ENCODE measurements around the gene UBAP1L.
"Not testable (repeated sequence)": the region's sequence is repeated elsewhere in the genome, so short reads cannot be mapped to it uniquely, and the experiment has no call there.

Gene UBAP1L

GRCh38 chr15:65115086-65115485 lies at the start of gene UBAP1L:
Gene UBAP1L (minus strand): TSS chr15:65115200. CDS start chr15:65106215, 8,985 bp downstream.
- no peak within 1 kb of the TSS for H3K9ac ChIP-seq (ENCODE audit: low read depth, low read length)
- no peaks in the 10 kb centered on the region for H3K9me3 ChIP-seq (ENCODE audit: control insufficient read depth, insufficient read depth, low read length)
- peaks cover 15% of the 10 kb centered on the region; the same call in 1 of the 2 replicates for H3K36me3 ChIP-seq (ENCODE audit: insufficient read depth, low read length)
- H3K4me1 ChIP-seq (ENCODE audit: insufficient read depth, low read length) = no peaks in the 10 kb centered on the region

GRCh38 chr15:65164139-65164538 lies 49.1 kb upstream of the UBAP1L start:
- H3K4me1 ChIP-seq (ENCODE audit: insufficient read depth, low read length) = no peaks in the 10 kb centered on the region
- H3K36me3 ChIP-seq (ENCODE audit: insufficient read depth, low read length) = no peaks in the 10 kb centered on the region; the same call in 1 of the 2 replicates
- H3K9ac ChIP-seq (ENCODE audit: low read depth, low read length) = no peak overlapping the region
- H3K9me3 ChIP-seq (ENCODE audit: control insufficient read depth, insufficient read depth, low read length) = no peaks in the 10 kb centered on the region

- H3K36me3 ChIP-seq (ENCODE audit: insufficient read depth, low read length) = no peaks in the 10 kb centered on the region; the same call in 1 of the 2 replicates
- H3K4me1 ChIP-seq (ENCODE audit: insufficient read depth, low read length) = no peaks in the 10 kb centered on the region
- H3K9me3 ChIP-seq (ENCODE audit: control insufficient read depth, insufficient read depth, low read length) = no peaks in the 10 kb centered on the region
- H3K9ac ChIP-seq (ENCODE audit: low read depth, low read length) = no peak overlapping the region
Observed at GRCh38 chr15:65163041-65163440, 48.0 kb upstream of the UBAP1L start.

GRCh38 chr15:65156692-65157091 lies 41.7 kb upstream of the UBAP1L start:
- Histone ChIP-seq H3K36me3 (ENCODE audit: insufficient read depth, low read length) (peaks cover 8% of the 10 kb centered on the region), H3K9ac (ENCODE audit: low read depth, low read length) (no peak overlapping the region), H3K4me1 (ENCODE audit: insufficient read depth, low read length) (no peaks in the 10 kb centered on the region), H3K9me3 (ENCODE audit: control insufficient read depth, insufficient read depth, low read length) (no peaks in the 10 kb centered on the region)

- Histone ChIP-seq H3K36me3 (ENCODE audit: insufficient read depth, low read length) (peaks cover 8% of the 10 kb centered on the region), H3K9me3 (ENCODE audit: control insufficient read depth, insufficient read depth, low read length) (no peaks in the 10 kb centered on the region), H3K9ac (ENCODE audit: low read depth, low read length) (no peak overlapping the region), H3K4me1 (ENCODE audit: insufficient read depth, low read length) (no peaks in the 10 kb centered on the region)
Observed at GRCh38 chr15:65154720-65155119, 39.7 kb upstream of the UBAP1L start.

GRCh38 chr15:65147902-65148301 lies 32.9 kb upstream of the UBAP1L start:
- Histone ChIP-seq H3K9me3 (ENCODE audit: control insufficient read depth, insufficient read depth, low read length) (no peaks in the 10 kb centered on the region), H3K36me3 (ENCODE audit: insufficient read depth, low read length) (no peaks in the 10 kb centered on the region; the same call in 1 of the 2 replicates), H3K4me1 (ENCODE audit: insufficient read depth, low read length) (no peaks in the 10 kb centered on the region), H3K9ac (ENCODE audit: low read depth, low read length) (no peak overlapping the region)

- Histone ChIP-seq H3K4me1 (ENCODE audit: insufficient read depth, low read length) (no peaks in the 10 kb centered on the region), H3K9me3 (ENCODE audit: control insufficient read depth, insufficient read depth, low read length) (no peaks in the 10 kb centered on the region), H3K36me3 (ENCODE audit: insufficient read depth, low read length) (no peaks in the 10 kb centered on the region; the same call in 1 of the 2 replicates), H3K9ac (ENCODE audit: low read depth, low read length) (no peak overlapping the region)
Observed at GRCh38 chr15:65146438-65146837, 31.4 kb upstream of the UBAP1L start.

- H3K36me3 ChIP-seq (ENCODE audit: insufficient read depth, low read length); H3K4me1 ChIP-seq (ENCODE audit: insufficient read depth, low read length); H3K9ac ChIP-seq (ENCODE audit: low read depth, low read length): not testable (repeated sequence)
- H3K9me3 ChIP-seq (ENCODE audit: control insufficient read depth, insufficient read depth, low read length) = peaks cover 14% of the 10 kb centered on the region
Observed at GRCh38 chr15:65138631-65139030, 23.6 kb upstream of the UBAP1L start.

GRCh38 chr15:65137893-65138292 lies 22.9 kb upstream of the UBAP1L start:
- H3K36me3 ChIP-seq (ENCODE audit: insufficient read depth, low read length); H3K9ac ChIP-seq (ENCODE audit: low read depth, low read length); H3K4me1 ChIP-seq (ENCODE audit: insufficient read depth, low read length): not testable (repeated sequence)
- peaks cover 14% of the 10 kb centered on the region for H3K9me3 ChIP-seq (ENCODE audit: control insufficient read depth, insufficient read depth, low read length)

GRCh38 chr15:65137089-65137488 lies 22.1 kb upstream of the UBAP1L start:
- peaks cover 14% of the 10 kb centered on the region for H3K9me3 ChIP-seq (ENCODE audit: control insufficient read depth, insufficient read depth, low read length)
- H3K9ac ChIP-seq (ENCODE audit: low read depth, low read length); H3K36me3 ChIP-seq (ENCODE audit: insufficient read depth, low read length); H3K4me1 ChIP-seq (ENCODE audit: insufficient read depth, low read length): not testable (repeated sequence)

- Histone ChIP-seq H3K36me3 (ENCODE audit: insufficient read depth, low read length) (no peaks in the 10 kb centered on the region; the same call in 1 of the 2 replicates), H3K4me1 (ENCODE audit: insufficient read depth, low read length) (no peaks in the 10 kb centered on the region), H3K9ac (ENCODE audit: low read depth, low read length) (no peak overlapping the region), H3K9me3 (ENCODE audit: control insufficient read depth, insufficient read depth, low read length) (peaks cover 14% of the 10 kb centered on the region)
Observed at GRCh38 chr15:65134538-65134937, 19.5 kb upstream of the UBAP1L start.

- H3K9ac ChIP-seq (ENCODE audit: low read depth, low read length) = peak within 1 kb of the TSS; percentile 97
- peaks cover 3% of the 10 kb centered on the region for H3K36me3 ChIP-seq (ENCODE audit: insufficient read depth, low read length)
- peaks cover 10% of the 10 kb centered on the region for H3K9me3 ChIP-seq (ENCODE audit: control insufficient read depth, insufficient read depth, low read length)
- H3K4me1 ChIP-seq (ENCODE audit: insufficient read depth, low read length) = no peaks in the 10 kb centered on the region
Observed at GRCh38 chr15:65133548-65134200, 18.7 kb upstream of the UBAP1L start, which contains the start of gene PDCD7. Gene PDCD7 (minus strand): TSS chr15:65133808. CDS start chr15:65133781, 27 bp downstream.

GRCh38 chr15:65132878-65133547 lies 18.0 kb upstream of the UBAP1L start:
- H3K4me1 ChIP-seq (ENCODE audit: insufficient read depth, low read length) = no peaks in the 10 kb centered on the region
- H3K9ac ChIP-seq (ENCODE audit: low read depth, low read length) = peak overlapping the region; percentile 97
- H3K36me3 ChIP-seq (ENCODE audit: insufficient read depth, low read length) = peaks cover 9% of the 10 kb centered on the region
- peaks cover 9% of the 10 kb centered on the region for H3K9me3 ChIP-seq (ENCODE audit: control insufficient read depth, insufficient read depth, low read length)

GRCh38 chr15:65130941-65131340 lies 15.9 kb upstream of the UBAP1L start:
- H3K4me1 ChIP-seq (ENCODE audit: insufficient read depth, low read length) = no peaks in the 10 kb centered on the region
- H3K9me3 ChIP-seq (ENCODE audit: control insufficient read depth, insufficient read depth, low read length) = no peaks in the 10 kb centered on the region; the same call in 1 of the 2 replicates
- no peak overlapping the region for H3K9ac ChIP-seq (ENCODE audit: low read depth, low read length)
- peaks cover 16% of the 10 kb centered on the region for H3K36me3 ChIP-seq (ENCODE audit: insufficient read depth, low read length)

GRCh38 chr15:65115542-65115941 lies 542 bp upstream of the UBAP1L start:
- H3K4me1 ChIP-seq (ENCODE audit: insufficient read depth, low read length) = no peaks in the 10 kb centered on the region
- H3K36me3 ChIP-seq (ENCODE audit: insufficient read depth, low read length) = peaks cover 15% of the 10 kb centered on the region; the same call in 1 of the 2 replicates
- H3K9me3 ChIP-seq (ENCODE audit: control insufficient read depth, insufficient read depth, low read length) = no peaks in the 10 kb centered on the region
- no peak overlapping the region for H3K9ac ChIP-seq (ENCODE audit: low read depth, low read length)
